OCI-LY3 (cell line): ENCODE measurements around the gene LOXHD1.

ENCODE experiments used
- H2AFZ ChIP-seq: fragments of 200-600, 300-600 bp; shearing (Covaris generic); 2 replicates; pipeline ENCODE4 v1.6.0; 2014; ENCODE audit warnings: antibody characterized with exemption, low read depth, low read length
- H3K27ac ChIP-seq: fragments of 200-600, 300-600 bp; sonication (generic); 2 replicates; pipeline ENCODE4 v1.5.1; 2014; ENCODE audit warnings: mild to moderate bottlenecking, low read length, moderate library complexity, mixed read lengths
- H3K27me3 ChIP-seq: fragments of 200-600, 300-600 bp; sonication (generic); 2 replicates; pipeline ENCODE4 v1.6.1; 2014; ENCODE audit warnings: low read depth, low read length, mixed read lengths
- H3K36me3 ChIP-seq: fragments of 200-600, 300-600 bp; sonication (generic); replicated peaks from 2 replicates; pipeline ENCODE3; 2014; ENCODE audit warnings: low read depth, low read length, mixed read lengths
- H3K4me1 ChIP-seq: fragments of 300-600, 200-600 bp; sonication (generic); 2 replicates; pipeline ENCODE4 v1.6.1; 2014; ENCODE audit warnings: low read length, mixed read lengths
- H3K4me2 ChIP-seq: fragments of 200-600, 300-600 bp; sonication (generic); 2 replicates; pipeline ENCODE4 v1.6.1; 2014; ENCODE audit warnings: low read length, mixed read lengths
- H3K4me3 ChIP-seq: fragments of 300-600, 200-600 bp; sonication (generic); 2 replicates; pipeline ENCODE4 v1.5.1; 2014; ENCODE audit warnings: antibody characterized with exemption, mild to moderate bottlenecking, low read length, moderate library complexity
- H3K79me2 ChIP-seq: fragments of 300-600, 200-600 bp; shearing (Covaris generic); 2 replicates; pipeline ENCODE4 v1.6.1; 2014; ENCODE audit warnings: mild to moderate bottlenecking, low read length, mixed read lengths
- H3K9ac ChIP-seq: fragments of 300-600, 200-600 bp; shearing (Covaris generic); 2 replicates; pipeline ENCODE4 v1.6.0; 2014; ENCODE audit warnings: mild to moderate bottlenecking, low read length, moderate library complexity
- H3K9me3 ChIP-seq: fragments of 200-600, 300-600 bp; shearing (Covaris generic); 2 replicates; pipeline ENCODE4 v1.6.1; 2014; ENCODE audit warnings: low read length, mixed read lengths; ENCODE audit not compliant: insufficient read depth
- H4K20me1 ChIP-seq: fragments of 200-600, 300-600 bp; sonication (generic); 2 replicates; pipeline ENCODE4 v1.6.1; 2016; ENCODE audit warnings: low read length, mixed read lengths; ENCODE audit not compliant: insufficient read depth
- EZH2phosphoT487 ChIP-seq: fragments of 200-600 bp; shearing (Covaris generic); IDR thresholded peaks from 2 replicates; pipeline ENCODE4 v1.6.1; 2018; ENCODE audit warnings: antibody characterized with exemption, mixed run types, low read depth
- TF ChIP-seq, protein P1 (sequence below): fragments of 200-600, 300-600 bp; sonication (generic); IDR thresholded peaks from 2 replicates; pipeline ENCODE4 v1.5.1; 2014; ENCODE audit warnings: antibody characterized with exemption, low read length, low read depth

Gene LOXHD1

GRCh38 chr18:46577546-46577945 lies 79.5 kb downstream of the LOXHD1 start:
- H3K79me2 ChIP-seq, result no peaks in the 10 kb centered on the region
- H3K27me3 ChIP-seq, result peaks cover 36% of the 10 kb centered on the region
- no peaks in the 10 kb centered on the region for H4K20me1 ChIP-seq
- no peaks in the 10 kb centered on the region for H3K36me3 ChIP-seq
- no peak overlapping the region for H3K9ac ChIP-seq
- no peak overlapping the region for H3K4me3 ChIP-seq
- peaks cover 13% of the 10 kb centered on the region; the same call in 1 of the 2 replicates for H3K9me3 ChIP-seq
- H3K4me1 ChIP-seq, result no peaks in the 10 kb centered on the region
- no peak overlapping the region for H3K27ac ChIP-seq
- no peak overlapping the region for H3K4me2 ChIP-seq
- TF ChIP-seq, protein P1, sequence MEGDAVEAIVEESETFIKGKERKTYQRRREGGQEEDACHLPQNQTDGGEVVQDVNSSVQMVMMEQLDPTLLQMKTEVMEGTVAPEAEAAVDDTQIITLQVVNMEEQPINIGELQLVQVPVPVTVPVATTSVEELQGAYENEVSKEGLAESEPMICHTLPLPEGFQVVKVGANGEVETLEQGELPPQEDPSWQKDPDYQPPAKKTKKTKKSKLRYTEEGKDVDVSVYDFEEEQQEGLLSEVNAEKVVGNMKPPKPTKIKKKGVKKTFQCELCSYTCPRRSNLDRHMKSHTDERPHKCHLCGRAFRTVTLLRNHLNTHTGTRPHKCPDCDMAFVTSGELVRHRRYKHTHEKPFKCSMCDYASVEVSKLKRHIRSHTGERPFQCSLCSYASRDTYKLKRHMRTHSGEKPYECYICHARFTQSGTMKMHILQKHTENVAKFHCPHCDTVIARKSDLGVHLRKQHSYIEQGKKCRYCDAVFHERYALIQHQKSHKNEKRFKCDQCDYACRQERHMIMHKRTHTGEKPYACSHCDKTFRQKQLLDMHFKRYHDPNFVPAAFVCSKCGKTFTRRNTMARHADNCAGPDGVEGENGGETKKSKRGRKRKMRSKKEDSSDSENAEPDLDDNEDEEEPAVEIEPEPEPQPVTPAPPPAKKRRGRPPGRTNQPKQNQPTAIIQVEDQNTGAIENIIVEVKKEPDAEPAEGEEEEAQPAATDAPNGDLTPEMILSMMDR, result no peak
- no peak for TF ChIP-seq EZH2phosphoT487
- no peak overlapping the region for H2AFZ ChIP-seq

GRCh38 chr18:46575851-46576250 lies 81.2 kb downstream of the LOXHD1 start:
- no peaks in the 10 kb centered on the region for H3K36me3 ChIP-seq
- H3K4me1 ChIP-seq, result no peaks in the 10 kb centered on the region
- H3K27ac ChIP-seq, result no peak overlapping the region
- no peaks in the 10 kb centered on the region for H4K20me1 ChIP-seq
- H3K9ac ChIP-seq, result no peak overlapping the region
- H3K79me2 ChIP-seq, result no peaks in the 10 kb centered on the region
- no peak overlapping the region for H3K4me3 ChIP-seq
- H3K27me3 ChIP-seq, result peaks cover 21% of the 10 kb centered on the region
- no peak overlapping the region for H3K4me2 ChIP-seq
- no peak overlapping the region for H2AFZ ChIP-seq
- no peak for TF ChIP-seq EZH2phosphoT487
- TF ChIP-seq, protein P1, result no peak
- no peaks in the 10 kb centered on the region for H3K9me3 ChIP-seq

GRCh38 chr18:46574743-46575115 lies 82.3 kb downstream of the LOXHD1 start:
- Histone ChIP-seq H4K20me1 (no peaks in the 10 kb centered on the region), H3K36me3 (no peaks in the 10 kb centered on the region), H3K9me3 (no peaks in the 10 kb centered on the region), H3K4me2 (no peak overlapping the region), H3K4me3 (no peak overlapping the region), H3K4me1 (no peaks in the 10 kb centered on the region), H3K9ac (no peak overlapping the region), H2AFZ (no peak overlapping the region), H3K27me3 (peaks cover 19% of the 10 kb centered on the region), H3K79me2 (no peaks in the 10 kb centered on the region), H3K27ac (no peak overlapping the region)
- TF ChIP-seq, protein P1, result no peak
- TF ChIP-seq EZH2phosphoT487, result no peak

GRCh38 chr18:46574000-46574742 lies 82.8 kb downstream of the LOXHD1 start:
- no peaks in the 10 kb centered on the region for H3K79me2 ChIP-seq
- H3K9ac ChIP-seq, result no peak overlapping the region
- no peaks in the 10 kb centered on the region for H3K9me3 ChIP-seq
- H4K20me1 ChIP-seq, result no peaks in the 10 kb centered on the region
- no peaks in the 10 kb centered on the region for H3K4me1 ChIP-seq
- H3K4me3 ChIP-seq, result no peak overlapping the region
- H2AFZ ChIP-seq, result no peak overlapping the region
- no peak overlapping the region for H3K4me2 ChIP-seq
- H3K27me3 ChIP-seq, result peaks cover 19% of the 10 kb centered on the region
- TF ChIP-seq, protein P1, result no peak
- TF ChIP-seq EZH2phosphoT487, result no peak
- H3K27ac ChIP-seq, result no peak overlapping the region
- no peaks in the 10 kb centered on the region for H3K36me3 ChIP-seq
